PC-3 (cell line): ENCODE data around the gene CLIC2. TPM values are rescaled to one million over a fixed set of nuclear protein-coding genes. Genes with fewer than 3 reads are reported as not detected.
A peak's percentile ranks its signal among the peaks of the same experiment; 100 is the strongest.

ENCODE experiments used
- ATAC-seq: fragments of 200-7000 bp; cut with Tn5 transposase; 2 replicates; pipeline ENCODE4 v1.9.1; 2020; ENCODE audit warnings: mild to moderate bottlenecking, moderate library complexity
- BruUV-seq: library from RNA; stranded (reverse); fragments of 400-500 nt; replicated peaks from 2 replicates; lab custom pipeline; 2021; lab: Mats Ljungman, UMichigan
- CTCF ChIA-PET: fragments of 300-600 bp; sonication (Branson Sonifier 250); formaldehyde crosslinking; loops from one replicate; lab custom pipeline; 2022; ENCODE audit warnings: antibody characterized with exemption; lab: Charles Lee
- POLR2A ChIA-PET: fragments of 300-600 bp; sonication (Branson Sonifier 250); formaldehyde crosslinking; loops from one replicate; lab custom pipeline; 2022; ENCODE audit warnings: antibody characterized with exemption; ENCODE audit not compliant: unreplicated experiment; lab: Charles Lee
- DNase-seq: peaks from one replicate; pipeline ENCODE4 v3.0.0-alpha.2; 2015
- H2AFZ ChIP-seq: fragments of 300-600 bp; sonication (generic); 2 replicates; pipeline ENCODE4 v1.6.0; 2016; ENCODE audit warnings: antibody characterized with exemption, low read length
- H3F3A ChIP-seq: fragments of 300-600 bp; sonication (generic); one replicate; pipeline ENCODE4 v1.6.0; 2017; ENCODE audit warnings: antibody characterized with exemption, low read length, control low read depth, mild to moderate bottlenecking; ENCODE audit not compliant: unreplicated experiment
- H3K27ac ChIP-seq: fragments of 300-600 bp; sonication (generic); 2 replicates; pipeline ENCODE4 v1.5.1; 2016; ENCODE audit warnings: mild to moderate bottlenecking, low read length
- H3K27me3 ChIP-seq: fragments of 300-600 bp; sonication (generic); 2 replicates; pipeline ENCODE4 v1.6.1; 2016; ENCODE audit warnings: low read length, mixed read lengths
- H3K36me3 ChIP-seq: fragments of 300-600 bp; sonication (generic); 2 replicates; pipeline ENCODE4 v1.6.1; 2016; ENCODE audit warnings: low read depth, mixed run types, low read length, mixed read lengths
- H3K4me1 ChIP-seq: fragments of 300-600 bp; sonication (generic); 2 replicates; pipeline ENCODE4 v1.5.1; 2016; ENCODE audit warnings: low read length; ENCODE audit not compliant: insufficient read depth
- H3K4me2 ChIP-seq: fragments of 300-600 bp; sonication (generic); 2 replicates; pipeline ENCODE4 v1.6.0; 2016; ENCODE audit warnings: low read length
- H3K4me3 ChIP-seq: fragments of 300-600 bp; sonication (generic); 2 replicates; pipeline ENCODE4 v1.5.1; 2016; ENCODE audit warnings: mild to moderate bottlenecking, low read length, mixed read lengths
- H3K79me2 ChIP-seq: fragments of 300-600 bp; sonication (generic); 2 replicates; pipeline ENCODE4 v1.6.1; 2017; ENCODE audit warnings: low read length, mixed read lengths
- H3K9ac ChIP-seq: fragments of 300-600 bp; sonication (generic); 2 replicates; pipeline ENCODE4 v1.6.0; 2016; ENCODE audit warnings: mild to moderate bottlenecking, low read length
- H3K9me2 ChIP-seq: fragments of 300-600 bp; sonication (generic); replicated peaks from 2 replicates; pipeline ENCODE4 v1.6.1; 2016; ENCODE audit warnings: mixed run types, low read length, mixed read lengths
- H3K9me3 ChIP-seq: fragments of 300-600 bp; sonication (generic); 2 replicates; pipeline ENCODE4 v1.6.1; 2016; ENCODE audit warnings: low read length, mixed read lengths
- H4K20me1 ChIP-seq: fragments of 300-600 bp; sonication (generic); 2 replicates; pipeline ENCODE4 v1.6.1; 2016; ENCODE audit warnings: low read length, mixed read lengths
- EZH2 ChIP-seq: fragments of 300-600 bp; sonication (generic); IDR thresholded peaks from one replicate; pipeline ENCODE4 v1.6.1; 2017; ENCODE audit warnings: antibody characterized with exemption, mild to moderate bottlenecking, low read length; ENCODE audit not compliant: unreplicated experiment
- EZH2phosphoT487 ChIP-seq: fragments of 300-600 bp; sonication (generic); IDR thresholded peaks from 2 replicates; pipeline ENCODE4 v1.6.1; 2018; ENCODE audit warnings: mild to moderate bottlenecking, antibody characterized with exemption, low read length, borderline replicate concordance
- intact Hi-C: fragments of 100-400 bp; cut with micrococcal nuclease; formaldehyde crosslinking; loops from 2 replicates; pipeline ENCODE4 v1.9.0; 2023
- total RNA-seq: library from RNA; depleted of rRNA; stranded (reverse); fragments of >200 nt; gene quantifications from 2 replicates; pipeline ENCODE4 v1.2.3, GENCODE V29; 2014
- TF ChIP-seq, protein P1 (sequence below): fragments of 300-600 bp; sonication (generic); conservative IDR thresholded peaks from 2 replicates; pipeline ENCODE4 v1.5.1; 2017; ENCODE audit warnings: antibody characterized with exemption, low read depth, mild to moderate bottlenecking, low read length

Gene CLIC2
- total RNA-seq, 1 experiment from 2014 or later = not detected

GRCh38 chrX:155266439-155266838 is 68.0 kb downstream of the CLIC2 start:
- BruUV-seq = no TSS peak
- DNase-seq (no peak), ATAC-seq (no peak)
- Histone ChIP-seq H3K9me3 (no peaks in the 10 kb centered on the region), H3K9ac (no peak overlapping the region), H3F3A (no peaks in the 10 kb centered on the region), H3K4me3 (no peak overlapping the region), H3K27ac (no peak overlapping the region), H3K27me3 (peaks cover 22% of the 10 kb centered on the region), H3K4me1 (no peaks in the 10 kb centered on the region), H3K9me2 (no peaks in the 10 kb centered on the region), H3K79me2 (no peaks in the 10 kb centered on the region), H3K36me3 (no peaks in the 10 kb centered on the region), H4K20me1 (no peaks in the 10 kb centered on the region), H2AFZ (no peak overlapping the region), H3K4me2 (no peak overlapping the region)
- intact Hi-C loops = no loop called here
- CTCF ChIA-PET = no interaction called here
- TF ChIP-seq, protein P1, sequence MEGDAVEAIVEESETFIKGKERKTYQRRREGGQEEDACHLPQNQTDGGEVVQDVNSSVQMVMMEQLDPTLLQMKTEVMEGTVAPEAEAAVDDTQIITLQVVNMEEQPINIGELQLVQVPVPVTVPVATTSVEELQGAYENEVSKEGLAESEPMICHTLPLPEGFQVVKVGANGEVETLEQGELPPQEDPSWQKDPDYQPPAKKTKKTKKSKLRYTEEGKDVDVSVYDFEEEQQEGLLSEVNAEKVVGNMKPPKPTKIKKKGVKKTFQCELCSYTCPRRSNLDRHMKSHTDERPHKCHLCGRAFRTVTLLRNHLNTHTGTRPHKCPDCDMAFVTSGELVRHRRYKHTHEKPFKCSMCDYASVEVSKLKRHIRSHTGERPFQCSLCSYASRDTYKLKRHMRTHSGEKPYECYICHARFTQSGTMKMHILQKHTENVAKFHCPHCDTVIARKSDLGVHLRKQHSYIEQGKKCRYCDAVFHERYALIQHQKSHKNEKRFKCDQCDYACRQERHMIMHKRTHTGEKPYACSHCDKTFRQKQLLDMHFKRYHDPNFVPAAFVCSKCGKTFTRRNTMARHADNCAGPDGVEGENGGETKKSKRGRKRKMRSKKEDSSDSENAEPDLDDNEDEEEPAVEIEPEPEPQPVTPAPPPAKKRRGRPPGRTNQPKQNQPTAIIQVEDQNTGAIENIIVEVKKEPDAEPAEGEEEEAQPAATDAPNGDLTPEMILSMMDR = no peak
- TF ChIP-seq EZH2phosphoT487 = no peak
- POLR2A ChIA-PET = no interaction called here

DNA sequence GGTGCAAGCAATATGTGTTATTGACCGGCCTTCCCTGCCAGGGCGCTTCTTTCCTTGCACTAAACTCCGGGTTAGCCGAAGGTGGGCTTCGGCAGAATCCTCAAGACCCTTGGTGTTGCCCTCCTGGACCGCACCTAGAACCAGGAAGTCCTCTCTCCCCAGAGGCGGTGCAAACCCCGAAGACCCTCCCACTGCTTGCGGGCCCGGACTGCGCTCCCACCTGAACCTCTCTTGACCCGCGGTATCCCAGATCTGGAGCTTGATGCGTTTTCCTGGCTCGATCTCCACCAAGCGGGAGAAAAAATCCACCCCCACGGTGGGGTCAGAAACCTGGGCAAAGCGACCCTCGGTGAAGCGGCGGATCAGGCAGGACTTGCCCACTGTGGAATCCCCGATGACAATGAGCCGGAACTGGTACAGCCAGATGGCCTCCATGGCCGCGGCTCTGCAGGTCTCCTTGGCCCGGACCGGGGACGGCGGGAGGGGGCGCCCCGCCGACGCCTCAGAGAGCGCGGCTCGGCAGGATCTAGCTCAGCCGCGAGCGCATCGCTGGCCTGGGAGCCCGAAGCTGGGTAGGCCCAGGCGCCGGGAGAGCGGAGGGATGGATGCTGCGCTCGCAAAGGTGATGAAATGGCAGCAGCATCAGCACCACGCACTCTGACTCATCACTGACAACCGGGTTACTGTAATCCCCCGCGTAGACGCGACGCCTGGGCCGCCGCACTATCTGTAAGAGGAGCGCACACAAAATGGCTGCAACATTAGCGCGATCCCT is 70.4 kb downstream of the CLIC2 start, which contains the start of gene RAB39B:
RAB39B (minus strand) TSS at position 638 of the 775 bp plus-strand sequence; CDS start at position 435, 203 bp downstream.
- intact Hi-C loops = no loop called here
- ATAC-seq = peak; percentile 77
- no peak within 1 kb of the TSS for H3K27ac ChIP-seq

More for the DNA sequence above, 70.4 kb downstream of the CLIC2 start, which contains the start of gene RAB39B:
- Histone ChIP-seq H3K36me3 (no peaks in the 10 kb centered on the region), H3K4me2 (no peak within 1 kb of the TSS), H3K9me2 (no peaks in the 10 kb centered on the region), H3F3A (no peaks in the 10 kb centered on the region), H3K79me2 (no peaks in the 10 kb centered on the region), H2AFZ (no peak within 1 kb of the TSS), H3K4me3 (no peak within 1 kb of the TSS), H3K4me1 (no peaks in the 10 kb centered on the region), H3K9me3 (no peaks in the 10 kb centered on the region), H3K27me3 (peaks cover 22% of the 10 kb centered on the region), H4K20me1 (no peaks in the 10 kb centered on the region), H3K9ac (no peak within 1 kb of the TSS)
- BruUV-seq = no TSS peak
- TF ChIP-seq EZH2 = no peak
- TF ChIP-seq, protein P1 = no peak
- TF ChIP-seq EZH2phosphoT487 = no peak
- ChIA-PET POLR2A (no interaction called here), CTCF (no interaction called here)
- DNase-seq = peak; percentile 53
